Stimulated activated CD4-positive, alpha-beta T cell treated with anti-CD3 and anti-CD28 coated beads, Interleukin-4, amount 100 ng/mL, for 48 hours (primary cell): ENCODE data around the gene KRCC1.
"Not testable (repeated sequence)": the region's sequence is repeated elsewhere in the genome, so short reads cannot be mapped to it uniquely, and the experiment has no call there.

Experiments
- DNase-seq, 2 donors: peaks; one replicate each; pipeline ENCODE4 v3.0.0-alpha.2; 2020; ENCODE audit warnings: low read depth in 2 of 2

KRCC1 gene

DNA sequence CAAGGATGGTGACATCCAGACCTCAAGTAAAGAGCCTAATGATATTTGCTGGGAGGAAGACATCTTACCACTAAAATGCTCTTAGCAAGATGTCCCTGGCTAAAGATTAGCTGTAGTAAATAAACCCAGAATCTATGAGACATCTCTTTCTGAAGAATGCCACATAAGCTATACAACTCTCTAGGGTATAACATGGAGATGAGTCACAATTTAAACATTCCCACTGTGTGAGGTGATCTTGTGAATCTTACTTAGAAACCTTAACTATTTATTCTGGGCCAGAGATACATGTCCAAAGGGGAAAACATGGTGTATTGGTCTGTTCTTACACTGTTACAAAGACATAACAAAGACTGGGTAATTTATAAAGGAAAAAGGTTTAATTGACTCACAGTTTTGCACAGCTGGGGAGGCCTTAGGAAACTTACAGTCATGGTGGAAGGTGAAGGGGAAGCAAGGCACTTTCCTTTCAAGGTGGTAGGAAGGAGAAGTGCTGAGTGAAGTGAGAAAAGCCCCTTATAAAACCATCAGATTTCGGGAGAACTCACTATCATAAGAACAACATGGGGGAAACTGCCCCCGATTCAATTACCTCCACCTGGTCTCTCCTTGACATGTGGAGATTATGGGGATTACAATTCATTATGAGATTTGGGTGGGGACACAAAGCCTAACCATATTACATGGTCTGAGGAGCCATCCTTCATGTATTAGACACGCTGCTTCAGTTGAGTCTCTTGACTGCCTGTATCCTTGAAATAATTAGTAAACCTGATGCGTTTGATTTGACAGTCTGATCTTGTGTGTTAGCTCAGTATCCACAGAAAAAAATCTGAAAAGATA is 17.1 kb downstream of the KRCC1 start:
- DNase-seq: no peak

DNA sequence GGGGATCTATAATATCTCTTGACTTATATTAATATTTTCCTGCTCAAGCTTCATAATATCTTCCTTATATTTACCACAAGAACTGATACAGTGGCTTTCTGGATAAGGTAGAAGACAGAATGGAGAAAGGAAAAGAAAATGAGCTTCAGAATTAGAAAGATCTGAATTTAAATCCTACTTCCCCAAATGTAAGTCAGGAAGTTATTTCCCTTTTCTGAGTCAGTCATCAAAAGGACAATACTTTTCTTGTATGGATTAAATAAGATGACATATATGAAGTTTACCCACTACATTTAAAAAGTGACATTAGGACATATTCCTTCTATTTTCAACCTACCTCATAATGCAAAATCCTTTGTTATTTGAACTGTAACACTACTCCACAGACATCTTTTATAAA is 19.0 kb downstream of the KRCC1 start:
- no peak for DNase-seq

DNA sequence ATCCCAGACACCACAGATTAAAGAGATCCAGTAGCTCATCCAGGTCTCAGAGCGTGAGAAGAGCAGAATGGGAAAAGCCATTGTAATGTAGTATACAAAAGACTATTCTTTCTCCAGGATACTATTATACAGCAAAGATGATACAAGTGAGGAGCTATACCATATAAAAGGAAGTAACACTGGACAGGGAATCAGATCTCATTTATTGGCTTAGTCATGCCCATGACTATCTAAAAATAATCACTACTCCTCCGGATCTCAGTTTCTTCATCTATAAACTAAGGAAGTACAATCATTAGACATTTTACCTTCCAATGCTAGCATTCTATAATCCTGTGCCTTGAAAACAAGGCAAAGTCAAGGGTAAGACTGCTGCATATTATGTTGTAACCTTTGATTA is 19.4 kb downstream of the KRCC1 start:
- DNase-seq: no peak

DNA sequence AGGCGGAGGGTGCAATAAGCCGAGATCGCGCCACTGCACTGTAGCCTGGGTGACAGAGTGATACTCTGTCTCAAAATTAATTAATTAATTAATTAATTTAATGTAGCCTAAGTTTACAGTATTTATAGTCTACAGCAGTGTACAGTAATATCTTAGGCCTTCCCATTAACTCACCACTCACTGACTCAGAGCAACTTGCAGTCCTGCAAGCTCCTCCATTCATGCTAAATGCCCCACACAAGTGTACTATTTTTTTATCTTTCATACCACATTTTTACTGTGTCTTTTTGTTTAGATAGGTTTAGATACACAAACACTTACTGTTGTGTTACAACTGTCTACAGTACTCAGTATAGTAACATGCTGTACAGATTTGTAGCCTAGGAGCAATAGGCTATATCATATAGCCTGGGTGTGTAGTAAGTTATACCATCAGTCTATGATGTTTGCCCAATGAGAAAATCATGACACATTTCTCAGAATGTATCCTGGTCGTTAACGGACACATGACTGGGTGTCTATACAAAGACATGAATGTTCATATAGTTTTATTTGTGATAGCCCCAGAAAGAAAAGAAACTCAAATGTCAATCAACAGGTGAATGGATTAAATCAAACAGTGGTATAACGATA is 23.4 kb downstream of the KRCC1 start:
- no peak for DNase-seq

GRCh38 chr2:88028931-88029330 is 26.7 kb downstream of the KRCC1 start:
- no peak for DNase-seq

GRCh38 chr2:88027697-88028389 is 27.7 kb downstream of the KRCC1 start:
- DNase-seq: no peak

DNA sequence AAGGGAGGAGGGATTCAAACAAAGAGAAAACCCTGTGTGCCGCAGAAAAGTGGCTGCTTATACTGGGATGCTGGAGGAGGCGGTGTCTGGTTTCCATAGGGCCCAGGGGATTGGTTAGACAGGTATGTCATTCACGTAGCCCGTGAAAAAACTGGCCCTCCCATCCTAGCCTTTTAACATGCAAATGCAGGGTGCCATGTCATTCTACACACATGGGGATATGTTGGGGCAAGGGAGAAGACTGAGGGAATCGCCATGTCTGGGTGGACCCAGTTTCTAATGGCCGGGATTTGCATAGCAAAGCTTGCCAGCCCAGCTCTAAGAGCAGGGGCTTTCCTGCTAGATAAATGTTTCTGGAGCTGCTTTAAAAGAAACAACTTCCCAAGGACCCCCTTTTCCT is 31.1 kb downstream of the KRCC1 start:
- DNase-seq: no peak

DNA sequence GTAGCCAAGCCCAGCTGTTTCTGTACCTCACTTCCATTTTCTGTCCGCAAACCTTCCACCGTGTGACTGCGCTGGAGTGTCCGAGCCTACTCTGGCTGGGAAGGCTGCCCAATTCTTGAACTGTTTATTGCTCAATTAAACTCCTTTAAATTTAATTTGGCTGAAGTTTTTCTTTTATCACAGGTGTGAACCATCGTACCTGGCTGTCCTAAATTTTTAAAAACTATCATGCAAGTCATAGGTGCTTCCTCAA is 33.0 kb downstream of the KRCC1 start:
- no peak for DNase-seq

DNA sequence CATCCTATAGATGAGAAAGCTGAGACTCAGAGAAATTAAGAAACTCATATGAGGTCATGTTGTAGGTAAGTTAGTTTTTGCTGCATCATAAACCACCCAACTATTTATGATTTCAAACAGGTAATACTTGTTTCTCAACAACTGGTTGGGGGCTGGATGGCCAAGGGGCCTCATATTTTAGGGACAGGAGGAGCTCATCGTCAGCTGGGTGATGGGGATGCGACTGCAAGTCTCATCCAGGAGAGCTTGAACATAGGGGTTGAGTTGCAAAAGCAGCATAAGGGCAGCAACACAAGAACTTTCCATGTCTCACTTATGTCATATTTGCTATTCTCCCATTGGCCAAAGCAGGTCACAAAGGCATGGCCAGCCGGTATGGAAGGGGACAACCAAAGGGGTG is 35.6 kb downstream of the KRCC1 start:
- DNase-seq: no peak

DNA sequence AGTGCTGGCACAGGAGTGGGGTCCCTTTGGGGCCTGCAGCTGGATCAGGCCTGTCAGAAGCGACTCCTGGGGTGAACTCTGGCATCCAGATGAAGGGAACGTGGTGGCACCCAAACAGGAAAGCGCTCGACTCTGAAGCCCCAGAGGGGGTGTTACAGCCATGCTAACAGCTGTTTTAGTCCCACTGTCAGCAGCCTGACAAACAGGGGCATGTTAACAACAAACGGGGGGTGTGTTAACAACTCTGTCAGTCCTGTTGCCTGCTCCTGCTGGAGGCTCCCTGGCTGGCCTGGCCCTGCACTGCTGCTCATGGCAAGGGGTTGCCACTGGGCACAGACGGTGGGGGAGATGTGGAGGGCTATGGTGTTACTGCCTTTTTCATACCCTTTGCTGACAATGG is 36.7 kb downstream of the KRCC1 start:
- no peak for DNase-seq

- not testable (repeated sequence) for DNase-seq
Observed at GRCh38 chr2:88018077-88018805, 37.3 kb downstream of the KRCC1 start.

- DNase-seq: not testable (repeated sequence)
Observed at GRCh38 chr2:88017780-88018038, 37.9 kb downstream of the KRCC1 start.

DNA sequence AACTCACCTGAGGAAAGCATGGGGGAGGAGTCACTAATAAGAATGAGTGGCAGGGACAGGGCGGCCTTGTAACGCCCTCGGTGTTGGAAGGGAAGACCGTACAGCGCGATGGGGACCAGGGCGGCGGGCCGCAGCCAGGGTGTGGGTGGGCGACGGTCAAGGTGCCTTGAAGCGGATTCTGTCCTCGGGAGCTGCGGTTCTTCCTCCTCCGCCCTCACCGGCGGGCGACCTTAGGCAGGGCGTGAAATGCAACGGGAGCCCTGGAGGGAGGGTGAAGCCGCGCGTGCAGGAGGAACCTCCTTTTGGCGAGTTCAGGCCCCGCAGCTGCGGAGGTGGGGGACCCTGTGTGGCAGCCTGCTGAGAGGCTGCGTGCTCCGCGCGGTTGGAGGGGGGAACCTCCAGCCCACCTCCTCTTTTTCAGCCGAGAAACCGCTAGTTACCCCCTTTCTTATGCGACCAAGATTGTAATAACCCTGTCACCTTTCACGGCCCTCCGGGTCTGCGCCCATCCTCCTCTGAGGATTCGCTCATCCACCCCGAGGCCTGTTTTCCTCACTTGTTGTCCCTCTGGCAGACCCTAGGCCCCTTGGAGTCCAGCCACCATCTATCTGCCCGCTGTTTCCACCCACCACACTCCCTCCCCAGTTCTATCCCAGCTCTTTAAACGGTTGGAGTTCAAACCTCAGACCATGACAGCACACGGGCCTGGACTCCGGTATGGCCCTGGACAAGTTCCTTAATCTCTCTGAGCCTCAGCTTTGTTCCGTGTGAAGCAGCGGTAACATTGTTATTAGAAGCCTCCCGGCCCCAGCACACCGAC is 38.4 kb downstream of the KRCC1 start:
- no peak for DNase-seq

- peak; percentile 64 to 71 for DNase-seq
Observed at GRCh38 chr2:88016086-88016959, 39.3 kb downstream of the KRCC1 start, which contains the start of gene RNU2-63P. RNU2-63P (minus strand) TSS chr2:88016547.

DNA sequence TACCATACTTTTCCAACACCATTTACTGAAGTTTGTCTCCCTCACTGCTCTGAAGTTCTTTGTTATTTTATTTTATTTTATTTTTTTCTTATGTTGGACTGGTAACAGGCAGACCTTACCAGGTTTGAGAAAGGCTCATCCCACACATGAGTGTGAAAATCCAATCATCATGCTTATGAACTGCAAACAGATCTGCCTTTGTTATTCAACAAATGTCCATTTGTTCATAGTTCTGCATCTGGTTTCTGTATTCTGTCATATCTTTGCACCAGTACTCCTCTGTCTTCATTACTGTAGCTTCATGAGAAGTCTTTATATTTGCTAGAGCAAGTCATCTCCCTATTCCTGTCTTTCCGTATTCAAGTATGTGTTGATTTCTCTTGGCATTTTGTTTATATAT is 44.6 kb downstream of the KRCC1 start:
- no peak for DNase-seq

DNA sequence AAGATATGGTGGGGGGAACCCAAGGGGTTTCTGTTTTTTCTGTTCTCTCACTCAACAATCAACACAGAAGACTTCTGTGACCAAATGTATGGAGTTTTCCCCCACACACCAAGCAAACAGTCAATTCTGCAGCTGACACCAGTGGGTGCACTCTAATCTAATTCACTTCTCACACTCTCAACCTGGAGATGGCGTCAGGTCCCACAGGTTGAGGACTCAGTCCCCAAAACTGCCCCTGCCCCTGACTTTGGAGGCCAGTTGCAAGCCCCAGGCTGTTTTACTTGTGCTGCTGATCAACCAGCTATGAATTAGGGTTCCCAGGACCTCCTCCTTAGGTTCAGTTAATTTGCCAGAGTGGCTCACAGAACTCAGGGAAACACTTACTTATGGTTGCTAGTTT is 45.4 kb downstream of the KRCC1 start:
- DNase-seq: no peak

- no peak for DNase-seq
Observed at GRCh38 chr2:88006912-88007439, 48.6 kb downstream of the KRCC1 start.

GRCh38 chr2:88005776-88006175 is 49.8 kb downstream of the KRCC1 start:
- no peak for DNase-seq

GRCh38 chr2:88003074-88003755 is 52.4 kb downstream of the KRCC1 start:
- no peak for DNase-seq

GRCh38 chr2:88002359-88002707 is 53.2 kb downstream of the KRCC1 start:
- no peak for DNase-seq
